SKM-1 treated with dmso at 0.1 percent for 144 hours (cell line): Measurements from ENCODE around the gene PAPSS1.
A peak's percentile ranks its signal among the peaks of the same experiment; 100 is the strongest.
"Not testable (repeated sequence)": the region's sequence is repeated elsewhere in the genome, so short reads cannot be mapped to it uniquely, and the experiment has no call there.

Experiments used
- DNase-seq: peaks from one replicate; lab custom pipeline; 2025; ENCODE audit not compliant: unreplicated experiment; lab: John Stamatoyannopoulos, UW

The PAPSS1 gene

DNA sequence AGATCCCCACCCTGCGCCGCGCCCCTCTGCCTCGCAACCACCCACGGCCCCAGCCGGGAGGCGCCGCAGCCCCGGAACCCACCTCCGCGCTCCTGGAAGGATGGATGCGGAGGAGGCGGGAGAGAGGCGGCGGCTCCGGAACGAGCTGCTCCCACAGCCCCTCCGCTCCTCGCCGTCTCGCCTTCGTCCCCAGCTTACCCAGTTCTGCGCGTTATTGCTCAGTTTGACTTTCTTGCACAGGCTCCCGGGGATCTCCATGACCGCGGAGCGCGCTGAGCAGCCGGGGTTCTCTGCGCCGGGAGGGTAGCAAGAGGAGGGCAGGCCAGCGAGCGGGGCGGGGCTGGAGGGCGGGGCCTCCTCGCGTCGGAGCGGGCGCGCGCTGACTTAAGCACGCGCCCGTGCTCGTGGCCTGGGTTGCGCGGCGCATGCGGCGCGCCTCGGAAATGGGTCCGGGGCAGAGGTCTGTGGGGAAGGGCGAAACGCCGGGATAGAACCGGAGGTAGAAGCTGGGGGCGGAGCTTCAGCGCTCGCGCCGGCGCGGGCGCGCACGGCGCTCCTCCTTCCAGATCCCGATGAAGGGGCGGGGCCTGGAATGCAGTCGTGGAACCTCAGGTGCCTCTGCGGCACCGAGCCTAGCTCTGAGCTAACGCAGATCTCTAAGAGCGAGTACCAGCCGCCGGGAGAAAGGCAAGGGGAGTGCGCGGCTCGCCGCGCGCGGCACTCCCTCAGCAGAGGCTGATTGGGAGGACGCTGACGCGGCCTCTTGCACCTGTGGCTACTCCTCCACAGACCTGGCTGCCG, at the start of gene PAPSS1:
Gene PAPSS1 (minus strand): TSS at position 313 of the 801 bp plus-strand sequence. CDS start 55 bp downstream, at position 258.
- peak; percentile 89 for DNase-seq

GRCh38 chr4:107760281-107760947, 40.4 kb upstream of the PAPSS1 start:
- DNase-seq, result no peak

GRCh38 chr4:107757864-107758476, 37.9 kb upstream of the PAPSS1 start:
- peak; percentile 41 for DNase-seq

DNA sequence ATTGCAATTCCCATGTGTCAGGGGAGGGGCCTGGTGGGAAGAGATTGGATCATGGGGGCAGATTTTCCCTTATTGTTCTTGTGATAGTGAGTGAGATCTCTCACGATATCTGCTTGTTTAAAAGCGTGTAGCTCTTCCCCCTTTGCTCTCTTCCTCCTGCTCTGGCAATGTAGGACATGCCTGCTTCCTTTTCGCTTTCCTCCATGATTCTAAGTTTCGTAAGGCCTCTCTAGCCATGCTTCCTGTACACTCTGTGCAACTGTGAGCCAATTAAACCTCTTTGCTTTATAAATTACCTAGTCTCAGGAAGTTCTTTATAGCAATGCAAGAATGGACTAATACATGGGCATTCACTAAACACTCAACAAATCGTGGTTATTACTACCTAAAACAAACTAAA, 37.2 kb upstream of the PAPSS1 start:
- DNase-seq, result peak; percentile 1

GRCh38 chr4:107755841-107756356, 35.9 kb upstream of the PAPSS1 start:
- no peak for DNase-seq

GRCh38 chr4:107751670-107752069, 31.6 kb upstream of the PAPSS1 start:
- no peak for DNase-seq

- DNase-seq, result no peak
Observed at GRCh38 chr4:107747748-107748486, 27.9 kb upstream of the PAPSS1 start.

- DNase-seq, result no peak
Observed at GRCh38 chr4:107746161-107746560, 26.1 kb upstream of the PAPSS1 start.

GRCh38 chr4:107744532-107744931, 24.5 kb upstream of the PAPSS1 start:
- no peak for DNase-seq

DNA sequence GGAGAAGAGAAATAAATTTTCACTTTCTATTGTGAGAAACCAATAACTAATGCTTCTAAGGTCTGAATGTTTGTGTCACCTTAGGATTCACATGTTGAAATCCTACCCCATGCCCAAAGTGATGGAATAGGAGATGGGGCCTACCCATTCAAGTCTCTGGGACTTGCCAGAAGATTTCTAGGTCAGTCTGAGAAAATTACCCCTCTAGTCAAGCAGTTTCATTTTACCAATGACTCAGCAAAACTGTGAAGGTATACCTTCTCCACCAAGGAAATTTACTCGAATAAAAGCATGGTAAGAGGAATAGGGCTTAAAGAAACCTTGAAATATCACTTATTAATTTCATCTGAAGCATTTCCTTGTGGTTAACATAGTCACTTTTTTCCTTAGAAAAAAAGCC, 23.5 kb upstream of the PAPSS1 start:
- no peak for DNase-seq

DNA sequence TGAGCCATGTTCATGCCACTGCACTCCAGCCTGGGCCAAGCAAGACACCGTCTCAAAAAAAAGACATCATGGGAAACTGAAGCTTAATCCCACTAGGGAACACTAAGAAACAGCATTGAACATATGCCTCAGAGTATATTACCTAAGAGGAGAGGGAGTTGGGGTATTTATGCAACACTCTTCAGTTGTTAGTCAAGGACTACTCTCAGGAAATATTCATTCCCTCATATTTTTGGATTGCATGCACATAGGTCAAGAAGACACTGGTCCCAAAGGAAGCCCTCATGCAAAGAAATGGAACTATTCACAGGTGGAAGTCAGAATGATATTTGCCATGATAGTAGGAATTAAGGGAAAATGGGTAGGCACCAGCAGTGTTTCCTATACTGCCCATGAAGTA, 22.8 kb upstream of the PAPSS1 start:
- DNase-seq, result no peak

DNA sequence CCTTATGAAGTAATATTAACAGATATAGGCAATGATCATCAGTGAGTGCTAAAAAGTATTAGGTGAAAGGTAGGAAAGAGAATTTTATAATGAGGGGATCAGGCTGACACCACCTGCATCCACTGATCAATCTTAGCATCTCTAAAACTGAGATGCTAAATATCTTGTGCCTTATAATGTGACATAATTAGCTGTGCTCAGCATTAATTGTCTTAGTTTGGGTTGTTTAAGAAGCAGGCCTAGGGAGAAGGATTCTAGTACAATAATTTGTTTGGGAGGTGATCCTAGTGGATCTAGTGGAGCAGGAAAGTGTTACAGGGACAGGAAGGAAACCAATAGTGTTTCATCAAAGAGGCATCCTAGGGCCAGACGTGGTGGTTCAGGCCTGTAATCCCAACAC, 22.2 kb upstream of the PAPSS1 start:
- DNase-seq, result no peak

DNA sequence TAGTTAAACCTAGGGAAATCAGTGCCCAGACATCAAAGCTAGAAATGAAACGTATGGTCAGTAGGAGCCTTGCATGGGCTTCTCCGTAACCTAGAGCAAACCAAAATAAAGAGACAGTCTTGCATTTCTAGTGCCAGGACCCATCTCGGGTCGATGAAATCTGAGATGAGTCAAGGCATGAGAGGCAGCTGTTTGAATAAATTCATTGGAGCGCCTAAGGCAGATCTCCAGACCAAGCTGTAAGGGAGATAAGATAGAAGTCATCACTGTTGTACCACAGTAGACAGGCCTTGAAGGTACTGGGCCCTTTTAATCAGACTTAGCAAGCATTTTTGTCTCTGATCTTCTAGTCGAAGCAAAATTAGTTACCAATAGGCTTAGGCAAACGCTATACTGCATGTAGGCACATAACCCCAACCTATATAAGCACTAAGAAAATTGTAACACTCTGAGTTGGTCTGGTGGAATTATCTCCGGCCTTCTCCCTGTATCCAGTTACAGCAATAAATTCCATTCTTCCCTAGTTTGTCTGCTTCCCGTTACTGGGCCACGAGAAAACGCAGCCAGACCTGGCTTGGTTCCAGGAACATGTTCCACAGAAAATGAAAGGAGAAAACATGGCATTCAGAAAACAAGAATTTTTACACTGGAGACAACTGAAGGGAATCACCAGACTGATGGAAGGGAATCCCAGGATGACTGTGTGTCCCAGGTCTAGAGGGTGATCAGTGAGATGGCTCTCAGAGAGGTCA, 21.1 kb upstream of the PAPSS1 start:
- DNase-seq, result no peak

GRCh38 chr4:107740381-107740780, 20.3 kb upstream of the PAPSS1 start:
- DNase-seq, result no peak

DNA sequence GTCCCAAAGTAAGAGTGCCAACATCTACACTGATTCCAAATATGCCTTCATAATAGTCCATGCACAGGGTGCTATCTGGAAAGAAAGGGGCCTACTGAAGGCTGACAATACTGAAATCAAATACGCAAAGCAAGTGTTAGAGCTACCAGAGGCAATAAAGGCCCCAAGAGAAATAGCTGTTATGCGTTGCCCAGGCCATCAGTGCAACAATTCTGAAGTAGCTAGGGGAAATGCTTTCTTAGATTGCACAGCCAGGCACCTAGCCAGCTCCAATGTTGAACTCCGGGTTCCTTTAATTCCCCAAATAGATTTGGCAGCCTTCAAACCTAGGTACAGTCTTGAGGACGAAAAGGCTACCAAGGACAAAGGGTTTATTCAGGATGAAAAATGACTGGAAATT, 17.4 kb upstream of the PAPSS1 start:
- DNase-seq, result no peak

- DNase-seq, result peak; percentile 32
Observed at GRCh38 chr4:107736924-107737448, 17.0 kb upstream of the PAPSS1 start.

GRCh38 chr4:107736037-107736436, 16.0 kb upstream of the PAPSS1 start:
- DNase-seq, result no peak

- peak; percentile 21 for DNase-seq
Observed at GRCh38 chr4:107734120-107734519, 14.1 kb upstream of the PAPSS1 start.

DNA sequence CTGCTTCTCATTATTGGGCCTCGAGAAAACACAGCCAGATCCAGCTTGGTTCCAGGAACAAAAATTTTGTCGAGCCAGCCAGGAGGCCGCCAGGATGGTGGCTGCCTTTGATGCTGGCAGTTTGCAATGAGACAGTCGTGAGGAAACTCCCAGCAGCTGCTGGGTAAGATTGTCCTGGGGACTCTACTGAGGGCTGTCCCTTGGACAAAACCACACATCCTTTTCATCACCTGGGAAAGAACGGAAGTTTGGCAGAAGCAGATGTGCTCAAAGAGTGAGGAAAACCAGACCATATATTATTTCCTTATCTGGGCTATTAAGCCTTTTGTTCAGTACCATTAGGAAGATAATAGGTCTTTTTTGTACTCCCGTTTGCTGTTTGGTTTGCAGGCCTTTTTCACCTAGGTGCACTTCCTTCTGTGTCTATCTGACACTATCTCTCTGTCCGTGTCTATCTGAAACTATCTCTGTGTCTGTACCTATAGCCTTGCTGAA, 13.4 kb upstream of the PAPSS1 start:
- DNase-seq, result no peak

GRCh38 chr4:107729050-107729449, 9.0 kb upstream of the PAPSS1 start:
- not testable (repeated sequence) for DNase-seq
